Heart left ventricle (tissue), 16 donors: ENCODE results near the gene KLHL12. TPM values are rescaled to one million over a fixed set of nuclear protein-coding genes. Genes with fewer than 3 reads are reported as not detected.

Source experiments
- ATAC-seq, 4 donors: fragments of 200-7000 bp; cut with Tn5 transposase; one replicate each; pipeline ENCODE4 v1.9.1; 2020 to 2022; ENCODE audit warnings: moderate library complexity in 4 of 4, mild to moderate bottlenecking in 3 of 4, moderate number of reproducible peaks in 1 of 4
- DNase-seq, 5 donors: peaks; one replicate each; pipeline ENCODE4 v3.0.0-alpha.2; 2020
- H3K27ac ChIP-seq, 12 donors: fragments of 200-600 bp; sonication (generic) in 4 of 12; one replicate each; pipeline versions ENCODE4 v1.5.0 to v1.8.0; 2016 to 2022; ENCODE audit warnings: mild to moderate bottlenecking in 2 of 12
- H3K27me3 ChIP-seq, 9 donors: fragments of 200-600 bp; sonication (generic) in 2 of 9; one replicate each; pipeline versions ENCODE4 v1.5.1 to v1.8.0; 2016 to 2022; ENCODE audit warnings: mild to moderate bottlenecking in 3 of 9
- H3K36me3 ChIP-seq, 9 donors: fragments of 200-600 bp; sonication (generic) in 2 of 9; one replicate each; pipeline versions ENCODE4 v1.5.0 to v1.8.0; 2018 to 2022; ENCODE audit warnings: mild to moderate bottlenecking in 2 of 9
- H3K4me1 ChIP-seq, 12 donors: fragments of 200-600 bp; sonication (generic) in 4 of 12; one replicate each; pipeline versions ENCODE4 v1.5.0 to v1.8.0; 2016 to 2022; ENCODE audit warnings: mild to moderate bottlenecking in 3 of 12
- H3K4me3 ChIP-seq, 12 donors: fragments of 200-600 bp; sonication (generic) in 4 of 12; one replicate each; pipeline versions ENCODE4 v1.5.0 to v1.8.0; 2017 to 2022; ENCODE audit warnings: mild to moderate bottlenecking in 9 of 12, moderate library complexity in 4 of 12
- H3K9me3 ChIP-seq, 12 donors: fragments of 200-600 bp; sonication (generic) in 4 of 12; one replicate each; pipeline versions ENCODE4 v1.5.0 to v1.8.0; 2016 to 2022; ENCODE audit warnings: mild to moderate bottlenecking in 1 of 12
- CTCF ChIP-seq, 12 donors: fragments of 200-600 bp; sonication (generic) in 4 of 12; IDR thresholded peaks; one replicate each; pipeline versions ENCODE4 v1.5.0 to v1.8.0; 2018 to 2022; ENCODE audit warnings: antibody characterized with exemption in 12 of 12, mild to moderate bottlenecking in 5 of 12
- POLR2A ChIP-seq, 2 donors: fragments of 450-650 bp; IDR thresholded peaks; one replicate each; pipeline ENCODE4 v1.6.1; 2017; ENCODE audit warnings: antibody characterized with exemption in 2 of 2, mild to moderate bottlenecking in 2 of 2, moderate library complexity in 2 of 2
- WGBS, 4 donors: extraction: QIAGEN DNeasy Blood & Tissue Kit in 2 of 4; methylation state at CpG; one replicate each; pipeline versions ENCODE4 v1.1.5 to v1.1.7; 2013 to 2018; 5-methylcytosine and 5-hydroxymethylcytosine counted together
- intact Hi-C, 10 donors: fragments of 100-400 bp; cut with DNase I; formaldehyde crosslinking; loops; one replicate each; pipeline versions ENCODE4 v1.11.1 to v1.14.2; 2022
- polyA plus RNA-seq, 2 donors: library from polyadenylated mRNA; stranded (reverse); fragments of 200-250 nt; gene quantifications; one replicate each; pipeline ENCODE4 v1.2.3, GENCODE V29; 2013
- total RNA-seq, 9 donors: library from RNA; depleted of rRNA in 2 of 9; stranded (reverse); fragments of >200 nt in 2 of 9; fragmentation: NEBNext Ultra II Directional in 3 of 9; extraction: Animal tissue kit (Norgen Biotek cat#: 25700) in 3 of 9; gene quantifications; one replicate each; pipeline versions ENCODE4 v1.1.0 to v1.2.4, GENCODE V29; 2016 to 2023
- donor health status: ischemic (EF 13 %, LVEDD 7.1; RV severe dilation, severe dysfunction).
- donor health status: healthy with polysubstance abuse.
- donor health status: DM: no; HTN: yes; CAD: no.
- donor health status: DM: no; HTN: no; CAD: no.
- donor health status: ischemic (EF 25% LVEDD 6.9; RV normal size, moderate dysfunction).
- donor health status: ischemic (EF 25% LVEDD 5.7; RV mildly dilated, moderate dysfunction).
- donor health status: healthy.
- donor health status: DM: yes; HTN: yes; CAD: no.
- donor health status: ischemic (EF 35%, LVEDD 5.7; RV mildly dilated, moderate dysfunction).
- donor health status: nonischemic (EF 11% LVEDD 7.7; RV severe dilation, severe dysfunction).
- donor health status: DM: yes; HTN: yes; CAD: no.
- donor health status: PGD.
- donor health status: ischemic (EF 29% LVEDD 5.4; RV normal size, mild dysfunction).
- donor health status: nonischemic (EF 23%, LVEDD 6.1; RV moderate dilation, normal function).

Gene KLHL12
- total and polyA plus RNA-seq, 11 donors, result 10.4 to 30.1 (median 18.8) TPM

- no peaks in the 10 kb centered on the region for H3K4me1 ChIP-seq
- H3K9me3 ChIP-seq, result no peaks in the 10 kb centered on the region
- no peak overlapping the region for H3K27ac ChIP-seq
- H3K4me3 ChIP-seq, result no peak overlapping the region
- no peak for DNase-seq
- TF ChIP-seq CTCF (IDR thresholded peaks at IDR 0.05) (no peak), POLR2A (IDR thresholded peaks at IDR 0.05) (no peak)
- H3K27me3 ChIP-seq, result no peaks in the 10 kb centered on the region
- no peak for ATAC-seq
- no peaks in the 10 kb centered on the region for H3K36me3 ChIP-seq
- WGBS, 4 donors, result 47 to 52% (median 51%) methylated on average over 6 of the region's 6 CpGs
- intact Hi-C loops, result no loop called here
These were observed 82.1 kb downstream of the KLHL12 start for GRCh38 chr1:202844935-202845334.

DNA sequence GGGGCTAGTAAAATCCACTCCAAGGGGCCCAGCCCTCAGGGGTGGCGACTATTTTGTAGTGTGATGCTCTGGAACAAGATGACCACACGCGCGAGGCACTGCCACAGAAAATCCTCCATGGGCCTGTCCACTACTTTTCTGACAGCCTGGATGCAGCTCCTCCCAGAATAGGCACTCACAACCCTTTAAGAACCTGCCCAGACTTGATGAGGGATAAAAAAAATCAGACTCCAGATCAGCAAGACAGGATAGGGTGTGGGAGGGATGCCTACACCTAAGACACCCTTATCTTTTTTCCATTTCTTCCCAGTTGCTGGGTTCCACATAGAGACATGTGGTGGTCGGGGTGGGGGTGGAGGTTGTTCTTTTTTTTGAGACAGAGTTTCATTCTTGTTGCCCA is 82.8 kb downstream of the KLHL12 start:
- no peak for ATAC-seq
- Histone ChIP-seq H3K36me3 (no peaks in the 10 kb centered on the region), H3K9me3 (no peaks in the 10 kb centered on the region), H3K4me1 (no peaks in the 10 kb centered on the region), H3K27ac (no peak overlapping the region), H3K27me3 (no peaks in the 10 kb centered on the region), H3K4me3 (no peak overlapping the region)
- intact Hi-C loops, result no loop called here
- no peak for TF ChIP-seq CTCF (IDR thresholded peaks at IDR 0.05)
- no peak for TF ChIP-seq POLR2A (IDR thresholded peaks at IDR 0.05)
- WGBS, 4 donors, result 85 to 98% (median 91%) methylated on average over 5 of the region's 5 CpGs
- no peak for DNase-seq

GRCh38 chr1:202843081-202843480 is 84.0 kb downstream of the KLHL12 start:
- Histone ChIP-seq H3K4me1 (no peaks in the 10 kb centered on the region), H3K27me3 (peaks cover 0 to 3% (median 0%) of the 10 kb centered on the region in 9 donors), H3K9me3 (no peaks in the 10 kb centered on the region), H3K36me3 (no peaks in the 10 kb centered on the region), H3K27ac (no peak overlapping the region), H3K4me3 (no peak overlapping the region)
- intact Hi-C loops, result no loop called here
- DNase-seq (no peak), ATAC-seq (no peak)
- 85 to 90% (median 87%) methylated on average over 11 of the region's 11 CpGs for WGBS, 4 donors
- TF ChIP-seq CTCF (IDR thresholded peaks at IDR 0.05) (no peak), POLR2A (IDR thresholded peaks at IDR 0.05) (no peak)

Other genes starting within 250 kb of the KLHL12 start
- under 1 TPM in 4 of 9 donors, not detected in 5; 0.03 to 0.09 (median 0.07) TPM for gene SYT2, start 216.8 kb downstream of the KLHL12 start, total RNA-seq
- gene SYT2, start 216.8 kb downstream of the KLHL12 start, polyA plus RNA-seq, result under 1 TPM in 1 of 2 donors, not detected in 1; 0.04 TPM
- 10 to 100 TPM; 11.5 to 22.9 (median 15.1) TPM for gene KDM5B, start 118.8 kb downstream of the KLHL12 start, total RNA-seq
- 1 to 10 TPM; 5.2 to 6.2 TPM for gene KDM5B, start 118.8 kb downstream of the KLHL12 start, polyA plus RNA-seq
- 1 to 10 TPM in 5 of 9 donors, under 1 TPM in 3, not detected in 1; 0.39 to 2.5 (median 1.0) TPM for gene PCAT6, start 116.3 kb downstream of the KLHL12 start, total RNA-seq
- 1 to 10 TPM in 1 of 2 donors, under 1 TPM in 1; 0.55 to 1.9 TPM for gene PCAT6, start 116.3 kb downstream of the KLHL12 start, polyA plus RNA-seq
- 1 to 10 TPM; 3.6 to 9.2 (median 5.3) TPM for gene RABIF, start 38.1 kb downstream of the KLHL12 start, total RNA-seq
- gene RABIF, start 38.1 kb downstream of the KLHL12 start, polyA plus RNA-seq, result 10 to 100 TPM in 1 of 2 donors, 1 to 10 TPM in 1; 3.8 to 12.1 TPM
- gene ADIPOR1, start 31.1 kb upstream of the KLHL12 start, total RNA-seq, result 100 to 1,000 TPM in 5 of 9 donors, 10 to 100 TPM in 4; 91.4 to 155 (median 102) TPM
- 100 to 1,000 TPM in 1 of 2 donors, 10 to 100 TPM in 1; 57.4 to 154 TPM for gene ADIPOR1, start 31.1 kb upstream of the KLHL12 start, polyA plus RNA-seq
- 100 to 1,000 TPM; 146 to 274 (median 190) TPM for gene CYB5R1, start 40.0 kb upstream of the KLHL12 start, total RNA-seq
- gene CYB5R1, start 40.0 kb upstream of the KLHL12 start, polyA plus RNA-seq, result 100 to 1,000 TPM; 128 to 286 TPM
- 10 to 100 TPM; 20.0 to 34.8 (median 29.9) TPM for gene TMEM183A, start 80.1 kb upstream of the KLHL12 start, total RNA-seq
- 10 to 100 TPM in 1 of 2 donors, 1 to 10 TPM in 1; 9.5 to 45.7 TPM for gene TMEM183A, start 80.1 kb upstream of the KLHL12 start, polyA plus RNA-seq
- 10 to 100 TPM; 15.4 to 50.3 (median 36.9) TPM for gene PPFIA4, start 99.3 kb upstream of the KLHL12 start, total RNA-seq
- gene PPFIA4, start 99.3 kb upstream of the KLHL12 start, polyA plus RNA-seq, result 10 to 100 TPM; 11.2 to 35.5 TPM
- gene MYOG, start 158.8 kb upstream of the KLHL12 start, total RNA-seq, result not detected
- not detected for gene MYOG, start 158.8 kb upstream of the KLHL12 start, polyA plus RNA-seq
- 10 to 100 TPM in 3 of 9 donors, 1 to 10 TPM in 5, under 1 TPM in 1; 0.81 to 16.2 (median 9.5) TPM for gene ADORA1, start 200.5 kb upstream of the KLHL12 start, total RNA-seq
- gene ADORA1, start 200.5 kb upstream of the KLHL12 start, polyA plus RNA-seq, result 10 to 100 TPM in 1 of 2 donors, 1 to 10 TPM in 1; 2.6 to 17.8 TPM
- under 1 TPM in 1 of 9 donors, not detected in 8; 0.32 TPM for gene MYBPH, start 248.6 kb upstream of the KLHL12 start, total RNA-seq
- not detected for gene MYBPH, start 248.6 kb upstream of the KLHL12 start, polyA plus RNA-seq